Mesendoderm (in vitro differentiated cells): ENCODE results near the gene ZNRF1.

Experiments used
- DNase-seq: peaks from one replicate; pipeline ENCODE4 v3.0.0; 2013
- H2AK5ac ChIP-seq: 2 replicates; pipeline ENCODE4 v1.6.1; 2013; ENCODE audit warnings: low read length, inconsistent platforms
- H2BK120ac ChIP-seq: 2 replicates; pipeline ENCODE4 v1.6.1; 2013; ENCODE audit warnings: low read depth, mild to moderate bottlenecking, low read length, moderate library complexity, mixed read lengths
- H2BK15ac ChIP-seq: replicated peaks from 2 replicates; pipeline ENCODE4 v1.6.1; 2013; ENCODE audit warnings: low read depth, mild to moderate bottlenecking, moderate library complexity
- H2BK5ac ChIP-seq: 2 replicates; pipeline ENCODE4 v1.6.1; 2013; ENCODE audit warnings: low read length, inconsistent platforms
- H3K18ac ChIP-seq: 2 replicates; pipeline ENCODE4 v1.6.1; 2013; ENCODE audit warnings: mild to moderate bottlenecking, low read length, mixed read lengths
- H3K23ac ChIP-seq: one replicate; pipeline ENCODE4 v1.6.1; 2013; ENCODE audit warnings: low read length
- H3K27ac ChIP-seq: 2 replicates; pipeline ENCODE4 v1.5.1; 2013; ENCODE audit warnings: low read depth, mild to moderate bottlenecking, inconsistent platforms, low read length, moderate library complexity
- H3K27me3 ChIP-seq: 2 replicates; pipeline ENCODE4 v1.6.1; 2013; ENCODE audit warnings: low read length, control low read depth, mild to moderate bottlenecking, inconsistent platforms; ENCODE audit not compliant: insufficient read depth, poor library complexity
- H3K36me3 ChIP-seq: 2 replicates; pipeline ENCODE4 v1.6.1; 2013; ENCODE audit warnings: low read length, inconsistent platforms; ENCODE audit not compliant: control insufficient read depth, insufficient read depth
- H3K4ac ChIP-seq: one replicate; pipeline ENCODE4 v1.6.1; 2013; ENCODE audit warnings: low read depth, mild to moderate bottlenecking, low read length, moderate library complexity
- H3K4me1 ChIP-seq: 2 replicates; pipeline ENCODE4 v1.6.1; 2013; ENCODE audit warnings: low read depth, low read length, inconsistent platforms; ENCODE audit not compliant: control insufficient read depth
- H3K4me2 ChIP-seq: 2 replicates; pipeline ENCODE4 v1.6.1; 2013; ENCODE audit warnings: low read length
- H3K4me3 ChIP-seq: 2 replicates; pipeline ENCODE4 v1.5.1; 2013; ENCODE audit warnings: mild to moderate bottlenecking, low read length
- H3K56ac ChIP-seq: one replicate; pipeline ENCODE4 v1.6.1; 2013; ENCODE audit warnings: low read length
- H3K79me1 ChIP-seq: 2 replicates; pipeline ENCODE4 v1.6.1; 2013; ENCODE audit warnings: low read length, inconsistent platforms
- H3K79me2 ChIP-seq: 2 replicates; pipeline ENCODE4 v1.6.1; 2013; ENCODE audit warnings: mild to moderate bottlenecking, low read length; ENCODE audit not compliant: control insufficient read depth, insufficient read depth
- H3K9ac ChIP-seq: 2 replicates; pipeline ENCODE4 v1.6.1; 2013; ENCODE audit warnings: low read length, inconsistent platforms
- H4K5ac ChIP-seq: one replicate; pipeline ENCODE4 v1.6.1; 2013; ENCODE audit warnings: low read length
- H4K8ac ChIP-seq: one replicate; pipeline ENCODE4 v1.6.1; 2013; ENCODE audit warnings: low read depth, mild to moderate bottlenecking, control low read depth, low read length, moderate library complexity
- WGBS: extraction: QIAGEN DNeasy Blood & Tissue Kit; methylation state at CpG from one replicate; pipeline ENCODE4 v1.1.7; 2013; ENCODE audit warnings: low lambda C conversion rate, missing lambda C conversion rate; ENCODE audit not compliant: insufficient coverage; ENCODE audit errors: extremely low coverage; 5-methylcytosine and 5-hydroxymethylcytosine counted together

Gene ZNRF1

GRCh38 chr16:75045424-75045823 is 46.6 kb downstream of the ZNRF1 start:
- Histone ChIP-seq H3K79me1 (peaks cover 23% of the 10 kb centered on the region), H3K4ac (no peak overlapping the region), H2BK120ac (no peak overlapping the region), H2AK5ac (no peak overlapping the region), H3K27me3 (no peaks in the 10 kb centered on the region), H3K56ac (no peak overlapping the region), H3K27ac (no peak overlapping the region), H3K4me2 (no peak overlapping the region), H3K18ac (no peak overlapping the region), H2BK15ac (no peak overlapping the region), H3K36me3 (no peaks in the 10 kb centered on the region), H3K4me3 (no peak overlapping the region), H3K4me1 (no peaks in the 10 kb centered on the region), H4K5ac (no peak overlapping the region), H3K79me2 (peaks cover 40% of the 10 kb centered on the region), H3K23ac (no peak overlapping the region), H2BK5ac (no peak overlapping the region), H4K8ac (no peak overlapping the region), H3K9ac (no peak overlapping the region)
- no peak for DNase-seq
- WGBS, result no CpG with 5 or more reads among the region's 3 CpGs

GRCh38 chr16:75048054-75048453 is 49.2 kb downstream of the ZNRF1 start:
- H3K27me3 ChIP-seq, result no peaks in the 10 kb centered on the region
- H2BK5ac ChIP-seq, result no peak overlapping the region
- H3K18ac ChIP-seq, result no peak overlapping the region
- H3K79me1 ChIP-seq, result peaks cover 24% of the 10 kb centered on the region
- no peak overlapping the region for H2BK120ac ChIP-seq
- H3K79me2 ChIP-seq, result peaks cover 37% of the 10 kb centered on the region
- no peak overlapping the region for H2AK5ac ChIP-seq
- H3K27ac ChIP-seq, result no peak overlapping the region
- H3K9ac ChIP-seq, result no peak overlapping the region
- H3K56ac ChIP-seq, result no peak overlapping the region
- H4K8ac ChIP-seq, result no peak overlapping the region
- no CpG with 5 or more reads among the region's 4 CpGs for WGBS
- no peak for DNase-seq
- H3K4ac ChIP-seq, result no peak overlapping the region
- no peak overlapping the region for H3K4me2 ChIP-seq
- H3K36me3 ChIP-seq, result no peaks in the 10 kb centered on the region
- no peak overlapping the region for H3K23ac ChIP-seq
- H2BK15ac ChIP-seq, result no peak overlapping the region
- no peak overlapping the region for H4K5ac ChIP-seq
- peaks cover 4% of the 10 kb centered on the region for H3K4me1 ChIP-seq
- H3K4me3 ChIP-seq, result no peak overlapping the region

- Histone ChIP-seq H2BK120ac (no peak overlapping the region), H3K27me3 (no peaks in the 10 kb centered on the region), H3K4me3 (no peak overlapping the region), H3K4me2 (no peak overlapping the region), H3K4ac (no peak overlapping the region), H3K79me2 (peaks cover 33% of the 10 kb centered on the region), H3K4me1 (peaks cover 4% of the 10 kb centered on the region), H3K9ac (no peak overlapping the region), H3K27ac (no peak overlapping the region), H3K79me1 (peaks cover 24% of the 10 kb centered on the region), H2BK5ac (no peak overlapping the region), H3K18ac (no peak overlapping the region), H3K23ac (no peak overlapping the region), H2AK5ac (no peak overlapping the region), H3K56ac (no peak overlapping the region), H4K5ac (no peak overlapping the region), H3K36me3 (no peaks in the 10 kb centered on the region), H2BK15ac (no peak overlapping the region), H4K8ac (no peak overlapping the region)
- WGBS, result no CpG with 5 or more reads among the region's 8 CpGs
- no peak for DNase-seq
Measured at GRCh38 chr16:75048530-75048929, 49.7 kb downstream of the ZNRF1 start.

DNA sequence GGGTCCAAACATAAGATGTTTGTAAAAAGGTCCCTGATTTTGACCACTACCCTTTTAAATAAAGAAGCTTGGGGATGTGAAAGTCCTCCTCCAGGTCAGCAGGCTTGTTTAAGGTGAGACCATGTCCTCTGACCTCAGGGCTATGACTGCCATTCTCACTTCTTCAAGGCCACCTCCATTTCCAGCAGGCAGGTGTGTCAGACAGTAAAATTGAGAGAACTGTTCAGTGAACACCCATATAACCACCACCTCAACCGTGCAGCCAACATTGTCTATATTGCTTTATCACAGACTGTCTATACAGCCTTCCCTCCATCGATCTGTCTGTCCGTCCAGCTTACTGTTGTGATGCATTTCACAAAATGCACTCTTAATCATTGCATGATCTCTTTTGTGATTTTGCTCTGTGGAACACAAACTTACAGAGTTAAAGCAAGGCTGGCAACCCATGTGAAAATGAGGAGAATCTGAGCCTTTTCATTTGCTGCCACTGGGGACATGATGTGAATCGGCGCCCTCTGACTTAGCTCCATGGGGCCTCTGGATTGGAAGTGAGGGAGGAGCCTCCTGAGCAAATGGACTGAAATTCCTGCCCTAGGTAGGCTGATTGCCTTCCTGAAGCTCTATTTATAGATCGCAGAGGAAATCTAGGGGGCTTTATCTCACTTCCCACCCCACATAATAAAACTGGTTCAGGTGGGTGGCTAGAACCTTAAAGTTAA is 53.8 kb downstream of the ZNRF1 start:
- Histone ChIP-seq H4K5ac (no peak overlapping the region), H3K4me1 (peaks cover 4% of the 10 kb centered on the region), H3K79me1 (peaks cover 32% of the 10 kb centered on the region), H3K4me3 (no peak overlapping the region), H3K23ac (no peak overlapping the region), H3K79me2 (peaks cover 44% of the 10 kb centered on the region), H4K8ac (no peak overlapping the region), H3K18ac (no peak overlapping the region), H3K36me3 (no peaks in the 10 kb centered on the region), H2BK15ac (no peak overlapping the region), H3K56ac (no peak overlapping the region), H2AK5ac (no peak overlapping the region), H3K4ac (no peak overlapping the region), H3K27ac (no peak overlapping the region), H2BK120ac (no peak overlapping the region), H3K4me2 (no peak overlapping the region), H3K9ac (no peak overlapping the region), H3K27me3 (no peaks in the 10 kb centered on the region), H2BK5ac (no peak overlapping the region)
- DNase-seq, result peak; percentile 72
- no CpG with 5 or more reads among the region's 6 CpGs for WGBS

DNA sequence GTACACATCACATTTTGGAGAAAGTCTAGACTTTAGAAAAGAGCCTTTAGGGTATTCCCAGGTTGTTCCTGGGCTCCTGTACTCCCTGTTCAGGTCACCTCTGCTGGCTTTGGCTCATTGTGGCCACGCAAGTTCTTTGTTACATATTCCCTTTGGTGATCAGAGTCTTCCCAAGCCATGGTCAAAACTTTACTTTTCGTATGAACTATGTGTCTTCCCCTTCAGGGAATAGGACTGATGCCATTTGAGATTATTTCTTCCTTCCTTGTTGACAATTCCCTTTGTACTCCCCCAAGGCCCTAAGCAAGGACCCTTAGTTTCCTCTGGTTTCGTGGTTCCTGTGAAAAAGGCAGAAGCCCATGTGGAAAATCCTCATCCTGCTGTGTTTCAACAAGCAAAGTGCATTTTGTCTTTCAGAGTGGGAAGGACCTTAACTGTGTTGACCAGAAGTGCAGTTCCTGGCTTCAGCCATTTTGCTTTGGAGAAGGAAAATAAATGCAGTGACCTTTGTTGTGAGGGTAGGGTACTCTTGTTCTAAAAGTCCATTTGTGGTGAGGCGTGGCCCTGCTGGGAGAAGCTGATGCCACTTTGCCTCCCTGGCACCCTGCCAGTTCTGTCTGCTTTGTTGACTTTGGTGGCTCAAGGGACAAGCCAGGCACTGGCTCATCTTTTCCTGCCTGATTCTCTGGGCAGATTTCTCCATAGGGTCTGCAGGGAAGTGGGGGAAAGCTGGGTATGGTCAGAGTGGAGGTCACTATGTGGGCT is 55.1 kb downstream of the ZNRF1 start:
- H2BK120ac ChIP-seq, result no peak overlapping the region

More for the DNA sequence above, 55.1 kb downstream of the ZNRF1 start:
- Histone ChIP-seq H3K27me3 (no peaks in the 10 kb centered on the region), H3K9ac (no peak overlapping the region), H3K4me1 (peaks cover 9% of the 10 kb centered on the region), H3K4me3 (no peak overlapping the region), H3K4ac (no peak overlapping the region), H4K5ac (no peak overlapping the region), H3K36me3 (no peaks in the 10 kb centered on the region), H3K23ac (no peak overlapping the region), H3K27ac (no peak overlapping the region), H3K18ac (no peak overlapping the region), H3K79me2 (peaks cover 49% of the 10 kb centered on the region), H2AK5ac (no peak overlapping the region), H4K8ac (no peak overlapping the region), H2BK5ac (no peak overlapping the region), H2BK15ac (no peak overlapping the region), H3K4me2 (no peak overlapping the region), H3K56ac (no peak overlapping the region), H3K79me1 (peaks cover 38% of the 10 kb centered on the region)
- WGBS, result no CpG with 5 or more reads among the region's 4 CpGs
- DNase-seq, result no peak
